Endothelial cell of umbilical vein (primary cell): ENCODE results near the gene ZNF346.
"Not testable (repeated sequence)": the region's sequence is repeated elsewhere in the genome, so short reads cannot be mapped to it uniquely, and the experiment has no call there.

ENCODE experiments used
- MAX ChIP-seq: IDR thresholded peaks from 2 replicates; pipeline ENCODE4 v1.6.1; 2011; ENCODE audit not compliant: insufficient read depth, insufficient read length
- POLR2A ChIP-seq: IDR thresholded peaks from 2 replicates; pipeline ENCODE4 v1.6.1; 2012; ENCODE audit warnings: low read depth, mild to moderate bottlenecking, control low read depth, low read length
- POLR2AphosphoS5 ChIP-seq: IDR thresholded peaks from 2 replicates; pipeline ENCODE4 v1.6.1; 2012; ENCODE audit warnings: low read depth, mild to moderate bottlenecking, control low read depth, low read length, moderate library complexity; ENCODE audit not compliant: insufficient read depth
- TF ChIP-seq, protein P1 (sequence below), 2 donors: IDR thresholded peaks; 1 replicate in 1 of 2; 2 replicates in 1 of 2; pipeline ENCODE4 v1.5.1; 2011; ENCODE audit warnings: low read length in 2 of 2, mild to moderate bottlenecking in 2 of 2, moderate library complexity in 2 of 2, control low read depth in 1 of 2, inconsistent platforms in 1 of 2, low read depth in 1 of 2; ENCODE audit not compliant: insufficient read depth in 1 of 2; ENCODE audit errors: extremely low read depth in 1 of 2

GRCh38 chr5:176999526-176999925, 23.0 kb upstream of the ZNF346 start:
- TF ChIP-seq POLR2A, POLR2AphosphoS5, MAX: not testable (repeated sequence)
- TF ChIP-seq, protein P1, sequence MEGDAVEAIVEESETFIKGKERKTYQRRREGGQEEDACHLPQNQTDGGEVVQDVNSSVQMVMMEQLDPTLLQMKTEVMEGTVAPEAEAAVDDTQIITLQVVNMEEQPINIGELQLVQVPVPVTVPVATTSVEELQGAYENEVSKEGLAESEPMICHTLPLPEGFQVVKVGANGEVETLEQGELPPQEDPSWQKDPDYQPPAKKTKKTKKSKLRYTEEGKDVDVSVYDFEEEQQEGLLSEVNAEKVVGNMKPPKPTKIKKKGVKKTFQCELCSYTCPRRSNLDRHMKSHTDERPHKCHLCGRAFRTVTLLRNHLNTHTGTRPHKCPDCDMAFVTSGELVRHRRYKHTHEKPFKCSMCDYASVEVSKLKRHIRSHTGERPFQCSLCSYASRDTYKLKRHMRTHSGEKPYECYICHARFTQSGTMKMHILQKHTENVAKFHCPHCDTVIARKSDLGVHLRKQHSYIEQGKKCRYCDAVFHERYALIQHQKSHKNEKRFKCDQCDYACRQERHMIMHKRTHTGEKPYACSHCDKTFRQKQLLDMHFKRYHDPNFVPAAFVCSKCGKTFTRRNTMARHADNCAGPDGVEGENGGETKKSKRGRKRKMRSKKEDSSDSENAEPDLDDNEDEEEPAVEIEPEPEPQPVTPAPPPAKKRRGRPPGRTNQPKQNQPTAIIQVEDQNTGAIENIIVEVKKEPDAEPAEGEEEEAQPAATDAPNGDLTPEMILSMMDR (IDR thresholded peaks at IDR 0.05; ENCODE audit: extremely low read depth in 1 of 2, insufficient read depth in 1 of 2, low read depth in 1 of 2, low read length in 2 of 2) = not testable (repeated sequence)
